Neutrophil (primary cell): ENCODE results near the gene TM4SF1.
"Not testable (repeated sequence)": the region's sequence is repeated elsewhere in the genome, so short reads cannot be mapped to it uniquely, and the experiment has no call there.

ENCODE experiments used
- H3K27ac ChIP-seq: fragments of 200-600 bp; sonication (generic); 2 replicates; pipeline ENCODE4 v1.5.1; 2016; ENCODE audit warnings: mild to moderate bottlenecking, moderate library complexity
- H3K27me3 ChIP-seq: fragments of 200-600 bp; sonication (generic); 2 replicates; pipeline ENCODE4 v1.6.0; 2016; ENCODE audit warnings: mild to moderate bottlenecking
- H3K36me3 ChIP-seq: fragments of 200-600 bp; sonication (generic); 2 replicates; pipeline ENCODE4 v1.5.1; 2017
- H3K4me1 ChIP-seq, 2 experiments: fragments of 200-600 bp in 1 of 2; sonication (generic) in 1 of 2; 1 replicate in 1 of 2; 2 replicates in 1 of 2; pipeline versions ENCODE4 v1.5.1 to v1.6.1; 2013 to 2016; ENCODE audit warnings: low read depth in 1 of 2, low read length in 1 of 2, mild to moderate bottlenecking in 1 of 2, moderate library complexity in 1 of 2; ENCODE audit not compliant: control insufficient read depth in 1 of 2, insufficient read depth in 1 of 2
- H3K4me3 ChIP-seq, 2 experiments: fragments of 200-600 bp in 1 of 2; sonication (generic) in 1 of 2; 1 replicate in 1 of 2; 2 replicates in 1 of 2; pipeline ENCODE4 v1.5.1; 2013 to 2016; ENCODE audit warnings: low read depth in 1 of 2, low read length in 1 of 2, mild to moderate bottlenecking in 1 of 2, moderate library complexity in 1 of 2
- H3K9me3 ChIP-seq: fragments of 200-600 bp; sonication (generic); 2 replicates; pipeline ENCODE4 v1.5.1; 2016
- CTCF ChIP-seq: fragments of 200-600 bp; sonication (generic); IDR thresholded peaks from 2 replicates; pipeline ENCODE4 v1.5.1; 2016; ENCODE audit warnings: antibody characterized with exemption

TM4SF1 gene

GRCh38 chr3:149343951-149344350 lies 33.5 kb downstream of the TM4SF1 start:
- H3K4me1 ChIP-seq: no peaks in the 10 kb centered on the region
- H3K4me3 ChIP-seq: no peak overlapping the region
- H3K9me3 ChIP-seq: no peaks in the 10 kb centered on the region
- no peaks in the 10 kb centered on the region for H3K36me3 ChIP-seq
- H3K27ac ChIP-seq: no peak overlapping the region
- H3K27me3 ChIP-seq: no peaks in the 10 kb centered on the region
- TF ChIP-seq CTCF: no peak

- Histone ChIP-seq H3K36me3 (no peaks in the 10 kb centered on the region), H3K27ac (no peak overlapping the region), H3K4me3 (no peak overlapping the region), H3K9me3 (no peaks in the 10 kb centered on the region), H3K27me3 (no peaks in the 10 kb centered on the region), H3K4me1 (no peaks in the 10 kb centered on the region)
- TF ChIP-seq CTCF: no peak
Measured at GRCh38 chr3:149342413-149343380, 34.8 kb downstream of the TM4SF1 start.

GRCh38 chr3:149340310-149340933 lies 37.0 kb downstream of the TM4SF1 start:
- no peaks in the 10 kb centered on the region for H3K4me1 ChIP-seq
- H3K9me3 ChIP-seq: no peaks in the 10 kb centered on the region
- H3K4me3 ChIP-seq: no peak overlapping the region
- no peak overlapping the region for H3K27ac ChIP-seq
- no peak for TF ChIP-seq CTCF
- H3K27me3 ChIP-seq: no peaks in the 10 kb centered on the region
- no peaks in the 10 kb centered on the region for H3K36me3 ChIP-seq

- Histone ChIP-seq H3K4me3 (no peak overlapping the region), H3K4me1 (no peaks in the 10 kb centered on the region), H3K27me3 (no peaks in the 10 kb centered on the region), H3K36me3 (no peaks in the 10 kb centered on the region), H3K9me3 (no peaks in the 10 kb centered on the region), H3K27ac (no peak overlapping the region)
- no peak for TF ChIP-seq CTCF
Measured at GRCh38 chr3:149339931-149340309, 37.5 kb downstream of the TM4SF1 start.

GRCh38 chr3:149337486-149337885 lies 40.0 kb downstream of the TM4SF1 start:
- not testable (repeated sequence) for H3K36me3 ChIP-seq, H3K27ac ChIP-seq, H3K27me3 ChIP-seq, H3K4me3 ChIP-seq, H3K9me3 ChIP-seq, H3K4me1 ChIP-seq

- H3K36me3 ChIP-seq: no peaks in the 10 kb centered on the region
- no peak overlapping the region for H3K27ac ChIP-seq
- no peaks in the 10 kb centered on the region for H3K4me1 ChIP-seq
- H3K9me3 ChIP-seq: no peaks in the 10 kb centered on the region
- H3K4me3 ChIP-seq: no peak overlapping the region
- H3K27me3 ChIP-seq: no peaks in the 10 kb centered on the region
- no peak for TF ChIP-seq CTCF
Measured at GRCh38 chr3:149336925-149337324, 40.5 kb downstream of the TM4SF1 start.
